ENCODE measurements around the gene USP9X. TPM values are rescaled to one million over a fixed set of nuclear protein-coding genes. Genes with fewer than 3 reads are reported as not detected.

The USP9X gene
- polyA plus RNA-seq, 1 of the 3 experiments (the other 2 are of a cell fraction): 13.2 TPM

- peak overlapping the region; percentile 81 to 93 for H3K4me3 ChIP-seq (ENCODE audit: low read depth in 2 of 2, low read length in 1 of 2)
- 3% methylated on average over 8 of the region's 11 CpGs for WGBS (ENCODE audit: low lambda C conversion rate)
- peaks cover 9% of the 10 kb centered on the region for H3F3A ChIP-seq (replicated peaks; ENCODE audit: insufficient read depth)
- H4K20me1 ChIP-seq (ENCODE audit: insufficient read depth): peaks cover 52% of the 10 kb centered on the region
- H3K27me3 ChIP-seq (ENCODE audit: insufficient read depth): no peaks in the 10 kb centered on the region
- ChIA-PET POLR2A (interaction anchor here (0.6 to 2.1 kb wide), 4 partner anchors 13 to 247 kb away, joined by 3 to 7 read pairs (median 4); no protein-coding TSS in a partner anchor), CTCF (interaction anchor here (1.3 to 2.3 kb wide), 2 partner anchors 13 to 28 kb away, joined by 4 to 8 read pairs; no protein-coding TSS in a partner anchor)
- DNase-seq: no peak
- H3K9me3 ChIP-seq: no peaks in the 10 kb centered on the region
- H3K27ac ChIP-seq (ENCODE audit: low read depth in 2 of 2, low read length in 1 of 2): peak overlapping the region; percentile 87 to 98
- peaks cover 63% of the 10 kb centered on the region for H3K79me2 ChIP-seq (ENCODE audit: insufficient read depth)
- H3K9me2 ChIP-seq: no peaks in the 10 kb centered on the region
- H3K4me2 ChIP-seq: peak overlapping the region; percentile 82
- peaks cover 9 to 16% of the 10 kb centered on the region in 2 experiments for H3K36me3 ChIP-seq (replicated peaks in 1 of 2; ENCODE audit: control insufficient read depth in 1 of 2, insufficient read depth in 2 of 2, low read length in 1 of 2)
- H3K4me1 ChIP-seq (ENCODE audit: control insufficient read depth in 1 of 2, insufficient read depth in 2 of 2, low read depth in 1 of 2, low read length in 1 of 2): no peaks in the 10 kb centered on the region; a peak in 3 of 4 replicates
- TF ChIP-seq FOSL2 (IDR thresholded peaks at IDR 0.05; ENCODE audit: borderline replicate concordance, low read depth) (no peak), TCF12 (IDR thresholded peaks at IDR 0.05) (no peak), ELF1 (IDR thresholded peaks at IDR 0.05) (no peak), NFIC (IDR thresholded peaks at IDR 0.05; ENCODE audit: borderline replicate concordance) (no peak), ZBTB33 (IDR thresholded peaks at IDR 0.05; ENCODE audit: borderline replicate concordance, low read depth) (0 out of 2 replicates have a peak, but pooled peaks have one; percentile 18), CHD2 (IDR thresholded peaks at IDR 0.05; ENCODE audit: low read length, partially characterized antibody) (peak; percentile 91), NRF1 (IDR thresholded peaks at IDR 0.05; ENCODE audit: low read depth, low read length) (no peak)
- H2AFZ ChIP-seq (ENCODE audit: low read depth): no peak overlapping the region
- peak overlapping the region; percentile 95 for H3K9ac ChIP-seq
Observed at GRCh38 chrX:41086627-41086932, 1.3 kb downstream of the USP9X start.

- TF ChIP-seq FOXM1 (IDR thresholded peaks at IDR 0.05; ENCODE audit: low read depth): no peak
- TF ChIP-seq CHD2 (IDR thresholded peaks at IDR 0.05; ENCODE audit: low read length, partially characterized antibody): no peak
- TF ChIP-seq YY1 (IDR thresholded peaks at IDR 0.05; ENCODE audit: low read depth): no peak; the same call in 1 of the 2 replicates
- no peak for TF ChIP-seq SMC3 (IDR thresholded peaks at IDR 0.05; ENCODE audit: low read depth, low read length)
- TF ChIP-seq EZH2phosphoT487 (IDR thresholded peaks at IDR 0.05; ENCODE audit: borderline replicate concordance, low read depth): no peak
- no peak for TF ChIP-seq SIN3A (IDR thresholded peaks at IDR 0.05; ENCODE audit: borderline replicate concordance, low read depth, low read length)
- TF ChIP-seq POLR2AphosphoS5 (IDR thresholded peaks at IDR 0.05; ENCODE audit: low read depth, low read length): no peak
- no peak for TF ChIP-seq CTCF (IDR thresholded peaks at IDR 0.05)
- no peak for TF ChIP-seq PBX3 (IDR thresholded peaks at IDR 0.05)
- TF ChIP-seq USF2 (IDR thresholded peaks at IDR 0.05; ENCODE audit: borderline replicate concordance, low read depth, low read length): no peak
- TF ChIP-seq NFIC (IDR thresholded peaks at IDR 0.05; ENCODE audit: borderline replicate concordance): no peak
- TF ChIP-seq USF1 (IDR thresholded peaks at IDR 0.05; ENCODE audit: borderline replicate concordance, low read depth): no peak
- TF ChIP-seq RCOR1 (IDR thresholded peaks at IDR 0.05; ENCODE audit: low read length): no peak
- no peak for TF ChIP-seq RFX5 (IDR thresholded peaks at IDR 0.05; ENCODE audit: low read length)
- WGBS (ENCODE audit: low lambda C conversion rate): 52% methylated on average over 6 of the region's 6 CpGs
- Histone ChIP-seq H3K9me3 (no peaks in the 10 kb centered on the region), H3K9ac (peak overlapping the region; percentile 95), H3K27me3 (ENCODE audit: insufficient read depth) (no peaks in the 10 kb centered on the region), H3K36me3 (replicated peaks in 1 of 2; ENCODE audit: control insufficient read depth in 1 of 2, insufficient read depth in 2 of 2, low read length in 1 of 2) (peaks cover 9 to 16% of the 10 kb centered on the region in 2 experiments), H3K79me2 (ENCODE audit: insufficient read depth) (peaks cover 69% of the 10 kb centered on the region), H3K27ac (ENCODE audit: low read depth in 2 of 2, low read length in 1 of 2) (peak overlapping the region in 1 of 2 experiments; percentile 98; a peak in 1 of 4 replicates), H3K4me3 (ENCODE audit: low read depth in 2 of 2, low read length in 1 of 2) (peak overlapping the region; percentile 81 to 93), H2AFZ (ENCODE audit: low read depth) (no peak overlapping the region), H3K4me1 (ENCODE audit: control insufficient read depth in 1 of 2, insufficient read depth in 2 of 2, low read depth in 1 of 2, low read length in 1 of 2) (no peaks in the 10 kb centered on the region; a peak in 3 of 4 replicates), H3K4me2 (peak overlapping the region; percentile 82), H3F3A (replicated peaks; ENCODE audit: insufficient read depth) (peaks cover 9% of the 10 kb centered on the region), H4K20me1 (ENCODE audit: insufficient read depth) (peaks cover 58% of the 10 kb centered on the region), H3K9me2 (no peaks in the 10 kb centered on the region)
- ChIA-PET CTCF (interaction anchor here (0.6 to 2.3 kb wide), 2 partner anchors 28 to 250 kb away, joined by 3 to 8 read pairs; no protein-coding TSS in a partner anchor), POLR2A (no interaction called here)
- DNase-seq: no peak
Observed at GRCh38 chrX:41087201-41087600, 2.0 kb downstream of the USP9X start.

Data from SK-N-SH (cell line).